ENCODE data around the gene ARID3A. TPM values are rescaled to one million over a fixed set of nuclear protein-coding genes. Genes with fewer than 3 reads are reported as not detected.

Gene ARID3A
- total RNA-seq, 1 experiment from 2014 or later = 28.9 TPM

DNA sequence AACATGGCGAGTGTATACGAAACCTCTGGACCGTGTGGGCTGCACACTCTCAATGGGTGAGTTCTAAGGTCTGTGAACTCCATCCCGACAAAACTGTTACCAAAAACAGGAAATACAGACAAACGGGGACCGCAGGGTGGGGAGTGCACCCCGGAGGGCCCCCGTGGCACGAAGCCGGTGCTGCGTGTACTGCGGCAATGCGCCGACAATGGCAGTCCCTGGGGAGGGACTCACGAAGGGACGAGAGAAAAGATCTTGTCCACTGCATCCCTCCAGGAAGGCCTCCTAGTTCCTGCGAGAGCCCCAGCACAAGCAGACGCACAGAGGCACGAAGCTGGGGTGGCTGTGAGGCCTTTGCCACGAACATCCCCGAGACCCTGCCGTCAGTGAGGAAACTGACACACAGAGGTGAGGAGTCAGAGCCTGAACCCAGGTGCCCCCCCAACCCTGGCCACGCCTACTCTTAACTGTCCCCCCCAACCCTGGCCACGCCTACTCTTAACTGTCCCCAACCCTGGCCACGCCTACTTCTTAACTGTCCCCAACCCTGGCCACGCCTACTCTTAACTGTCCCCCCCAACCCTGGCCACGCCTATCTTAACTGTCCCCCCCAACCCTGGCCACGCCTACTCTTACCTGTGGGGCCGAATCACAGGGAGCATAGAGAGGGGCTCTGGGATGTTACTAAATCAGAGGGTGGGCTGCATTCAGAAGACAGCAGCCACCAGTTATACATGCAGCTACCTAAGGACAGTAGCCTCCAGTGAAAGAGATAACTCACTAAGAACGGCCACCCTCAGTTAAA, 37.1 kb upstream of the ARID3A start:
- intact Hi-C loops (cut with micrococcal nuclease; ENCODE audit: unreplicated experiment) (no loop called here), in situ Hi-C loops (cut with HindIII; ENCODE audit: low pct_unique_long_range_greater_than_20kb, low sequenced_read_pairs) (no loop called here)
- ATAC-seq (no peak), DNase-seq (ENCODE audit: low read depth, low spot score) (no peak)
- H3K27me3 ChIP-seq (ENCODE audit: control insufficient read depth, insufficient read depth, low read length) = no peaks in the 10 kb centered on the region
- H3K9me3 ChIP-seq (ENCODE audit: control insufficient read depth, insufficient read depth, low read depth, low read length) = no peaks in the 10 kb centered on the region
- no peak overlapping the region for H3K4me3 ChIP-seq (ENCODE audit: low read depth in 2 of 2, low read length in 2 of 2)
- TSS peak; percentile 70 for BruUV-seq (replicated peaks)
- CTCF ChIA-PET = no interaction called here
- H3K36me3 ChIP-seq (ENCODE audit: control insufficient read depth, insufficient read depth, low read length) = no peaks in the 10 kb centered on the region
- no peaks in the 10 kb centered on the region for H3K4me1 ChIP-seq (ENCODE audit: control insufficient read depth, insufficient read depth, low read length)
- POLR2A ChIA-PET = no interaction called here
- no peak overlapping the region for H3K27ac ChIP-seq (ENCODE audit: low read length)
- TF ChIP-seq, protein P1, sequence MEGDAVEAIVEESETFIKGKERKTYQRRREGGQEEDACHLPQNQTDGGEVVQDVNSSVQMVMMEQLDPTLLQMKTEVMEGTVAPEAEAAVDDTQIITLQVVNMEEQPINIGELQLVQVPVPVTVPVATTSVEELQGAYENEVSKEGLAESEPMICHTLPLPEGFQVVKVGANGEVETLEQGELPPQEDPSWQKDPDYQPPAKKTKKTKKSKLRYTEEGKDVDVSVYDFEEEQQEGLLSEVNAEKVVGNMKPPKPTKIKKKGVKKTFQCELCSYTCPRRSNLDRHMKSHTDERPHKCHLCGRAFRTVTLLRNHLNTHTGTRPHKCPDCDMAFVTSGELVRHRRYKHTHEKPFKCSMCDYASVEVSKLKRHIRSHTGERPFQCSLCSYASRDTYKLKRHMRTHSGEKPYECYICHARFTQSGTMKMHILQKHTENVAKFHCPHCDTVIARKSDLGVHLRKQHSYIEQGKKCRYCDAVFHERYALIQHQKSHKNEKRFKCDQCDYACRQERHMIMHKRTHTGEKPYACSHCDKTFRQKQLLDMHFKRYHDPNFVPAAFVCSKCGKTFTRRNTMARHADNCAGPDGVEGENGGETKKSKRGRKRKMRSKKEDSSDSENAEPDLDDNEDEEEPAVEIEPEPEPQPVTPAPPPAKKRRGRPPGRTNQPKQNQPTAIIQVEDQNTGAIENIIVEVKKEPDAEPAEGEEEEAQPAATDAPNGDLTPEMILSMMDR (IDR thresholded peaks at IDR 0.05) = no peak
- no peak for TF ChIP-seq SIN3A (IDR thresholded peaks at IDR 0.05; ENCODE audit: borderline replicate concordance, insufficient read depth, low read depth, low read length)
- TF ChIP-seq TCF7L2 (IDR thresholded peaks at IDR 0.05; ENCODE audit: low read depth, low read length) = no peak
- no peak for TF ChIP-seq POLR2AphosphoS5 (IDR thresholded peaks at IDR 0.05; ENCODE audit: low read depth, low read length)
- no peak for TF ChIP-seq REST (IDR thresholded peaks at IDR 0.05; ENCODE audit: insufficient read depth in 1 of 2, low read depth in 2 of 2, low read length in 1 of 2)

GRCh38 chr19:889662-890295, 36.1 kb upstream of the ARID3A start:
- TF ChIP-seq POLR2AphosphoS5 (IDR thresholded peaks at IDR 0.05; ENCODE audit: low read depth, low read length) = no peak
- no peak for TF ChIP-seq SIN3A (IDR thresholded peaks at IDR 0.05; ENCODE audit: borderline replicate concordance, insufficient read depth, low read depth, low read length)
- no peak for TF ChIP-seq REST (IDR thresholded peaks at IDR 0.05; ENCODE audit: insufficient read depth in 1 of 2, low read depth in 2 of 2, low read length in 1 of 2)
- no peak for TF ChIP-seq TCF7L2 (IDR thresholded peaks at IDR 0.05; ENCODE audit: low read depth, low read length)
- TF ChIP-seq, protein P1 (IDR thresholded peaks at IDR 0.05) = no peak
- no peak overlapping the region for H3K4me3 ChIP-seq (ENCODE audit: low read depth in 2 of 2, low read length in 2 of 2)
- no peak overlapping the region for H3K27ac ChIP-seq (ENCODE audit: low read length)
- no peak for DNase-seq (ENCODE audit: low read depth, low spot score)
- no peaks in the 10 kb centered on the region for H3K4me1 ChIP-seq (ENCODE audit: control insufficient read depth, insufficient read depth, low read length)
- intact Hi-C loops (cut with micrococcal nuclease; ENCODE audit: unreplicated experiment) = no loop called here
- H3K27me3 ChIP-seq (ENCODE audit: control insufficient read depth, insufficient read depth, low read length) = no peaks in the 10 kb centered on the region
- in situ Hi-C loops (cut with HindIII; ENCODE audit: low pct_unique_long_range_greater_than_20kb, low sequenced_read_pairs) = no loop called here
- BruUV-seq (replicated peaks) = no TSS peak
- no peaks in the 10 kb centered on the region for H3K9me3 ChIP-seq (ENCODE audit: control insufficient read depth, insufficient read depth, low read depth, low read length)
- no peaks in the 10 kb centered on the region for H3K36me3 ChIP-seq (ENCODE audit: control insufficient read depth, insufficient read depth, low read length)
- POLR2A ChIA-PET = no interaction called here
- no peak for ATAC-seq
- CTCF ChIA-PET = no interaction called here

All from Panc1 (cell line).